ENCODE data around the gene HSPE1. TPM values are rescaled to one million over a fixed set of nuclear protein-coding genes. Genes with fewer than 3 reads are reported as not detected.
"Not testable (repeated sequence)": the region's sequence is repeated elsewhere in the genome, so short reads cannot be mapped to it uniquely, and the experiment has no call there.

HSPE1 gene
- 483 TPM for polyA plus RNA-seq (2012; ENCODE audit: missing spikeins)

DNA sequence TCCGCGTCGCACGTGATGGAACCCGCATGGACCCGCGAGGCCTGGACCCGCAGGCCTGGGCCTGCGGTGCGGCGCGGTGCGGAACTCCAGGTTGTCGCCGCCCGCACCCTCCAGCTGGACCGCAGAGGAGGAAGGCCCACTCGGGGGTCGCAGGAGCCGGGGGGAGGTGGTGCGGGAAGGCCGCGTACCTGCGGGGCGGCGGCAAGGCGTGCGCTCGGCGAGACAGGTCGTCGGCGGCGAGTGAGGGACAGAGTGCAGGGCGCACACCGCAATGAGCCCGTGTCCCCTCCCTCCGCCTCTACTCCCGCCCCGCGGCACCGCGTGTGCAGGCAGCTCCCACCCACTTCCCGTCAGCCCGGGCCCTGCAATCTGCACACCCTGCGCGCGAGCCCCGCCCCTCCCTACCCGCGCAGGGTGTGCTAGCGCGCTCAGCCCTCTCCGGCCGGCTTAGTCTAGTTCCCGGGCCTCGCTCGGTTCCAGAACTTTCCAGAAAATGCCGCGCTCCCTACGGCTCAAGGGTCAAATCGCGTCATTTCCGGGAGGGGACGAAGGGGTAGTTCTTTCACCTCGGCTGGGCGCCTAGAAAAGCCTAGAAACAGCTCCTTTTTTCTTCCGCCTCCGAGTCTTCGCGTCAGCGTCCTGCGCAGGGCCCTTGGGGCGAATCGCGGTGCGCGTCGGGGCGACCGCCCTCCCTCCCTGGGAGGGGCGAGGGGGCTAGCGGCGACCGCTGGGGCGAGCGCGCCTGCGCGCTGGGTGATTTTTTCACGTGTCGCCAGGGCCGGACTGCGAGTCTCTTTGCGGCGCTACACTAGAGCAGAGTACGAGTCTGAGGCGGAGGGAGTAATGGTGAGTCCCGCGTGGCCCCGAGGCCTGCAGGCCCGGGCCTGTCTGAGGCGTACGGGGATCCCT lies at the start of gene HSPE1, which contains the start of gene HSPD1:
Gene HSPE1 (plus strand): TSS at position 786 of the 909 bp plus-strand sequence. CDS start 58 bp downstream, at position 844.
Gene HSPD1 (minus strand): TSS at position 247 of the 909 bp plus-strand sequence. CDS start 992 bp downstream, outside the sequence.
- TF ChIP-seq POLR2AphosphoS5 (IDR thresholded peaks at IDR 0.05; ENCODE audit: low read depth, low read length): peak; percentile 98
- TF ChIP-seq POLR2A (IDR thresholded peaks at IDR 0.05; ENCODE audit: low read depth, low read length): peak; percentile 96
- peak; percentile 93 for TF ChIP-seq TAF1 (IDR thresholded peaks at IDR 0.05; ENCODE audit: borderline replicate concordance, low read depth, low read length)
- DNase-seq (ENCODE audit: insufficient read length): peak; percentile 84
- peak; percentile 97 for FAIRE-seq

DNA sequence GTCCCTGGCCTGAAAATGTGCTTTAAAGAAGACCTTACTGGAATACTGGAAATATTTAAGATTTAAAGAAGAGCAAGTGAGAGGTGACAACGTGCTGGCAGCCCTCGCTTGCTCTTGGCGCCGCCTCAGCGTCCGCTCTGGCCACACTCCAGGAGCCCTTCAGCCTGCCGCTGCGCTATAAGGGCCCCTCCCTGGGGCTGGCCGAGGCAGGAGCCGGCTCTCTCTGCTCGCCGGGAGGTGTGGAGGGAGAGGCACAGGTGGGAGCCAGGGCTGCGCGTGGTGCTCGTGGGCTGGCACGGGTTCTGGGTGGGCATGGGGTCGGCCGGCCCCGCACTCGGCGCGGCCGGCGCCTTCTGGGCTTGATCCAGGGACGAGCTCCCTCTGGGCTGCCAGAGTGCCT lies 49.7 kb upstream of the HSPE1 start:
- TF ChIP-seq TAF1 (IDR thresholded peaks at IDR 0.05; ENCODE audit: borderline replicate concordance, low read depth, low read length): no peak
- TF ChIP-seq POLR2AphosphoS5 (IDR thresholded peaks at IDR 0.05; ENCODE audit: low read depth, low read length): no peak
- no peak for TF ChIP-seq POLR2A (IDR thresholded peaks at IDR 0.05; ENCODE audit: low read depth, low read length)
- FAIRE-seq (no peak), DNase-seq (ENCODE audit: insufficient read length) (no peak)

DNA sequence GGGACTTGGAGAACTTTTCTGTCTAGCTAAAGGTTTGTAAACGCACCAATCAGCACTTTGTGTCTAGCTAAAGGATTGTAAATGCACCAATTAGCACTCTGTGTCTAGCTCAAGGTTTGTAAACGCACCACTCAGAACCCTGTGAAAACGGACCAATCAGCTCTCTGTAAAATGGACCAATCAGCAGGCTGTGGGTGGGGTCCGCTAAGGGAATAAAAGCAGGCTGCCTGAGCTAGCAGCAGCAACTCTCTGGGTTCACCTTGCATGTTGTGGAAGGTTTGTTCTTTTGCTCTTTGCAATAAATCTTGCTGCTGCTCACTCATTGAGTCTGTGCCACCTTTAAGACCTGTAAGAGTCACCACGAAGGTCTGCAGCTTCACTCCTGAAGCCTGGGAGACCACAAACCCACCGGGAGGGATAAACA lies 49.2 kb upstream of the HSPE1 start:
- FAIRE-seq; DNase-seq (ENCODE audit: insufficient read length): not testable (repeated sequence)

DNA sequence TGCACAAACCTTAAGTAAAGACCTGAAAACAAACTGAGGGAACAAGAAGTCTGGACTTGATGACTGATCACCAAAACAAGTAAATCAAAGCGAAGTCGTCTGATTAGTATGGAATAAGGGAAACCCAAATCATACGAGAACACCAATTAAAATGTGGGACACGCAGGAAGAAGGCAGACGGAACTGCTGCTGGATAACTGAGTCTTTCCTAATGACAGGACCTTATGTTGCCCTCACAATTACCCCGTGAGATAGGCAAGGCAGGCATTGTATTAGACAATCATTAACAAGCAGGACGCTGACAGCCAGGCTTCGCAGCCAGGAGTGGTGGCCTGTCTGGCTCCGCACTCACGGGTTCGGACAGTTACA lies 47.4 kb upstream of the HSPE1 start:
- DNase-seq (ENCODE audit: insufficient read length): no peak
- no peak for FAIRE-seq
- TF ChIP-seq TAF1 (IDR thresholded peaks at IDR 0.05; ENCODE audit: borderline replicate concordance, low read depth, low read length) (no peak; the same call in 1 of the 2 replicates), POLR2AphosphoS5 (IDR thresholded peaks at IDR 0.05; ENCODE audit: low read depth, low read length) (no peak), POLR2A (IDR thresholded peaks at IDR 0.05; ENCODE audit: low read depth, low read length) (no peak)

- peak; percentile 86 for TF ChIP-seq POLR2A (IDR thresholded peaks at IDR 0.05; ENCODE audit: low read depth, low read length)
- peak; percentile 75; the same call in 1 of the 2 replicates for TF ChIP-seq TAF1 (IDR thresholded peaks at IDR 0.05; ENCODE audit: borderline replicate concordance, low read depth, low read length)
- peak; percentile 89 for TF ChIP-seq POLR2AphosphoS5 (IDR thresholded peaks at IDR 0.05; ENCODE audit: low read depth, low read length)
- FAIRE-seq (peak; percentile 99), DNase-seq (ENCODE audit: insufficient read length) (peak; percentile 91)
These were observed 46.9 kb upstream of the HSPE1 start, which contains the start of gene COQ10B for GRCh38 chr2:197453123-197453913. Gene COQ10B, plus strand, starts transcription at chr2:197453552. Its CDS starts 9 bp downstream, at chr2:197453561.

GRCh38 chr2:197453914-197454398 lies 46.2 kb upstream of the HSPE1 start:
- no peak for FAIRE-seq
- TF ChIP-seq POLR2AphosphoS5 (IDR thresholded peaks at IDR 0.05; ENCODE audit: low read depth, low read length) (no peak; the same call in 1 of the 2 replicates), TAF1 (IDR thresholded peaks at IDR 0.05; ENCODE audit: borderline replicate concordance, low read depth, low read length) (peak; percentile 40; the same call in 1 of the 2 replicates), POLR2A (IDR thresholded peaks at IDR 0.05; ENCODE audit: low read depth, low read length) (no peak; the same call in 1 of the 2 replicates)
- DNase-seq (ENCODE audit: insufficient read length): peak; percentile 37

GRCh38 chr2:197454923-197455322 lies 45.3 kb upstream of the HSPE1 start:
- DNase-seq (ENCODE audit: insufficient read length) (no peak), FAIRE-seq (no peak)
- TF ChIP-seq POLR2A (IDR thresholded peaks at IDR 0.05; ENCODE audit: low read depth, low read length) (no peak), POLR2AphosphoS5 (IDR thresholded peaks at IDR 0.05; ENCODE audit: low read depth, low read length) (no peak), TAF1 (IDR thresholded peaks at IDR 0.05; ENCODE audit: borderline replicate concordance, low read depth, low read length) (no peak)

DNA sequence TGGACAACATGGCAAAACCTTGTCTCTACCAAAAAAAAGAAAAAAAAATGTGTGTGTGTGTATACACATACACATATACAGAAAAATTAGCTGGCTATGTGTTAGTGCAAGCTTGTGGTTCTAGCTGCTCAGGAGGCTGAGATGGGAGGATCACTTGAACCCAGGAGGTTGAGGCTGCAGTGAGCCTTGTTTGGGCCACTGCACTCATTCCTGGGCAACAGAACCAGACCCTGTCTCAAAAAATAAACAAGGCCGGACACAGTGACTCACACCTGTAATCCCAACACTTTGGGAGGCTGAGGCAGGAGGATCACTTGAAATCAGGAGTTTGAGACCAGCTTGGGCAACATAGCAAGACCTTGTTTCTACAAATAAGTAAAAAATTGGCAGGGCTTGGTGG lies 44.8 kb upstream of the HSPE1 start:
- FAIRE-seq: no peak
- TF ChIP-seq TAF1 (IDR thresholded peaks at IDR 0.05; ENCODE audit: borderline replicate concordance, low read depth, low read length) (no peak), POLR2A (IDR thresholded peaks at IDR 0.05; ENCODE audit: low read depth, low read length) (no peak), POLR2AphosphoS5 (IDR thresholded peaks at IDR 0.05; ENCODE audit: low read depth, low read length) (no peak)
- DNase-seq (ENCODE audit: insufficient read length): no peak

- FAIRE-seq: no peak
- no peak for DNase-seq (ENCODE audit: insufficient read length)
- TF ChIP-seq POLR2AphosphoS5 (IDR thresholded peaks at IDR 0.05; ENCODE audit: low read depth, low read length): no peak
- TF ChIP-seq TAF1 (IDR thresholded peaks at IDR 0.05; ENCODE audit: borderline replicate concordance, low read depth, low read length): no peak
- TF ChIP-seq POLR2A (IDR thresholded peaks at IDR 0.05; ENCODE audit: low read depth, low read length): no peak
These were observed 39.5 kb upstream of the HSPE1 start for GRCh38 chr2:197460649-197461048.

- no peak for DNase-seq (ENCODE audit: insufficient read length)
These were observed 39.1 kb upstream of the HSPE1 start for GRCh38 chr2:197461057-197461456.

GRCh38 chr2:197464175-197464574 lies 36.0 kb upstream of the HSPE1 start:
- no peak for FAIRE-seq
- TF ChIP-seq POLR2A (IDR thresholded peaks at IDR 0.05; ENCODE audit: low read depth, low read length) (no peak), POLR2AphosphoS5 (IDR thresholded peaks at IDR 0.05; ENCODE audit: low read depth, low read length) (no peak), TAF1 (IDR thresholded peaks at IDR 0.05; ENCODE audit: borderline replicate concordance, low read depth, low read length) (no peak)
- DNase-seq (ENCODE audit: insufficient read length): no peak

More at GRCh38 chr2:197461057-197461456, 39.1 kb upstream of the HSPE1 start:
- no peak for FAIRE-seq
- no peak for TF ChIP-seq POLR2A (IDR thresholded peaks at IDR 0.05; ENCODE audit: low read depth, low read length)
- no peak for TF ChIP-seq POLR2AphosphoS5 (IDR thresholded peaks at IDR 0.05; ENCODE audit: low read depth, low read length)
- TF ChIP-seq TAF1 (IDR thresholded peaks at IDR 0.05; ENCODE audit: borderline replicate concordance, low read depth, low read length): no peak
